Measurements from ENCODE around the gene UBQLN3. TPM values are rescaled to one million over a fixed set of nuclear protein-coding genes. Genes with fewer than 3 reads are reported as not detected.

Gene UBQLN3
- polyA plus RNA-seq, 1 donor from 2014 or later: not detected

- H3K36me3 ChIP-seq (ENCODE audit: insufficient read depth, low read length): no peaks in the 10 kb centered on the region
- H3K27ac ChIP-seq (ENCODE audit: low read length): no peak overlapping the region
- H4K20me1 ChIP-seq (ENCODE audit: insufficient read depth): no peaks in the 10 kb centered on the region
- H3K9me3 ChIP-seq (ENCODE audit: low read length): no peaks in the 10 kb centered on the region
- H3K27me3 ChIP-seq (ENCODE audit: insufficient read depth, low read depth, low read length): no peaks in the 10 kb centered on the region
- H3K9ac ChIP-seq (ENCODE audit: low read length): no peak overlapping the region
- no peaks in the 10 kb centered on the region for H3F3A ChIP-seq (ENCODE audit: insufficient read depth, low read length, poor library complexity, severe bottlenecking)
- no peaks in the 10 kb centered on the region for H3K9me2 ChIP-seq (ENCODE audit: insufficient read depth, low read length)
- H3K79me2 ChIP-seq (replicated peaks; ENCODE audit: insufficient read depth, low read length): no peaks in the 10 kb centered on the region
- no peak overlapping the region for H2AFZ ChIP-seq (ENCODE audit: low read depth, low read length)
- H3K4me2 ChIP-seq (ENCODE audit: low read length): no peak overlapping the region
- TF ChIP-seq, protein P1, sequence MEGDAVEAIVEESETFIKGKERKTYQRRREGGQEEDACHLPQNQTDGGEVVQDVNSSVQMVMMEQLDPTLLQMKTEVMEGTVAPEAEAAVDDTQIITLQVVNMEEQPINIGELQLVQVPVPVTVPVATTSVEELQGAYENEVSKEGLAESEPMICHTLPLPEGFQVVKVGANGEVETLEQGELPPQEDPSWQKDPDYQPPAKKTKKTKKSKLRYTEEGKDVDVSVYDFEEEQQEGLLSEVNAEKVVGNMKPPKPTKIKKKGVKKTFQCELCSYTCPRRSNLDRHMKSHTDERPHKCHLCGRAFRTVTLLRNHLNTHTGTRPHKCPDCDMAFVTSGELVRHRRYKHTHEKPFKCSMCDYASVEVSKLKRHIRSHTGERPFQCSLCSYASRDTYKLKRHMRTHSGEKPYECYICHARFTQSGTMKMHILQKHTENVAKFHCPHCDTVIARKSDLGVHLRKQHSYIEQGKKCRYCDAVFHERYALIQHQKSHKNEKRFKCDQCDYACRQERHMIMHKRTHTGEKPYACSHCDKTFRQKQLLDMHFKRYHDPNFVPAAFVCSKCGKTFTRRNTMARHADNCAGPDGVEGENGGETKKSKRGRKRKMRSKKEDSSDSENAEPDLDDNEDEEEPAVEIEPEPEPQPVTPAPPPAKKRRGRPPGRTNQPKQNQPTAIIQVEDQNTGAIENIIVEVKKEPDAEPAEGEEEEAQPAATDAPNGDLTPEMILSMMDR (IDR thresholded peaks at IDR 0.05; ENCODE audit: poor library complexity, severe bottlenecking): no peak
- no peak for TF ChIP-seq TAF1 (IDR thresholded peaks at IDR 0.05; ENCODE audit: low read depth)
- TF ChIP-seq EZH2 (IDR thresholded peaks at IDR 0.05; ENCODE audit: borderline replicate concordance, insufficient read depth, low read length, poor library complexity, severe bottlenecking): no peak
- no peak for TF ChIP-seq EP300 (conservative IDR thresholded peaks at IDR 0.05; ENCODE audit: poor library complexity, severe bottlenecking)
- no peak for TF ChIP-seq RAD21 (conservative IDR thresholded peaks at IDR 0.05)
- no peak for TF ChIP-seq MXI1 (conservative IDR thresholded peaks at IDR 0.05; ENCODE audit: poor library complexity, severe bottlenecking)
- no peak for TF ChIP-seq REST (IDR thresholded peaks at IDR 0.05; ENCODE audit: borderline replicate concordance)
- no peak for TF ChIP-seq SMC3 (conservative IDR thresholded peaks at IDR 0.05; ENCODE audit: poor library complexity)
- TF ChIP-seq POLR2AphosphoS5 (IDR thresholded peaks at IDR 0.05): no peak
- no peak overlapping the region for H3K4me3 ChIP-seq (ENCODE audit: low read length)
Measured at GRCh38 chr11:5504403-5504921, 5.3 kb downstream of the UBQLN3 start.

- Histone ChIP-seq H3K9me2 (ENCODE audit: insufficient read depth, low read length) (no peaks in the 10 kb centered on the region), H3K27me3 (ENCODE audit: insufficient read depth, low read depth, low read length) (no peaks in the 10 kb centered on the region), H3K36me3 (ENCODE audit: insufficient read depth, low read length) (no peaks in the 10 kb centered on the region), H2AFZ (ENCODE audit: low read depth, low read length) (no peak overlapping the region), H3K79me2 (replicated peaks; ENCODE audit: insufficient read depth, low read length) (no peaks in the 10 kb centered on the region), H3K9ac (ENCODE audit: low read length) (no peak overlapping the region), H4K20me1 (ENCODE audit: insufficient read depth) (no peaks in the 10 kb centered on the region), H3K4me3 (ENCODE audit: low read length) (no peak overlapping the region), H3K27ac (ENCODE audit: low read length) (no peak overlapping the region), H3K4me2 (ENCODE audit: low read length) (no peak overlapping the region), H3F3A (ENCODE audit: insufficient read depth, low read length, poor library complexity, severe bottlenecking) (no peaks in the 10 kb centered on the region), H3K9me3 (ENCODE audit: low read length) (no peaks in the 10 kb centered on the region)
- TF ChIP-seq TAF1 (IDR thresholded peaks at IDR 0.05; ENCODE audit: low read depth) (no peak), EZH2 (IDR thresholded peaks at IDR 0.05; ENCODE audit: borderline replicate concordance, insufficient read depth, low read length, poor library complexity, severe bottlenecking) (no peak), SMC3 (conservative IDR thresholded peaks at IDR 0.05; ENCODE audit: poor library complexity) (no peak), MXI1 (conservative IDR thresholded peaks at IDR 0.05; ENCODE audit: poor library complexity, severe bottlenecking) (no peak), POLR2AphosphoS5 (IDR thresholded peaks at IDR 0.05) (no peak), REST (IDR thresholded peaks at IDR 0.05; ENCODE audit: borderline replicate concordance) (no peak), RAD21 (conservative IDR thresholded peaks at IDR 0.05) (no peak), EP300 (conservative IDR thresholded peaks at IDR 0.05; ENCODE audit: poor library complexity, severe bottlenecking) (no peak)
- TF ChIP-seq, protein P1 (IDR thresholded peaks at IDR 0.05; ENCODE audit: poor library complexity, severe bottlenecking): no peak
Measured at GRCh38 chr11:5500393-5500801, 9.4 kb downstream of the UBQLN3 start.
